ENCODE data around the gene PCDHGB2.

GRCh38 chr5:141356133-141356532 lies 3.7 kb upstream of the PCDHGB2 start:
- no peak for TF ChIP-seq RELA (CRISPR knock-in tag; IDR thresholded peaks at IDR 0.05; ENCODE audit: borderline replicate concordance)
- TF ChIP-seq, protein P1, sequence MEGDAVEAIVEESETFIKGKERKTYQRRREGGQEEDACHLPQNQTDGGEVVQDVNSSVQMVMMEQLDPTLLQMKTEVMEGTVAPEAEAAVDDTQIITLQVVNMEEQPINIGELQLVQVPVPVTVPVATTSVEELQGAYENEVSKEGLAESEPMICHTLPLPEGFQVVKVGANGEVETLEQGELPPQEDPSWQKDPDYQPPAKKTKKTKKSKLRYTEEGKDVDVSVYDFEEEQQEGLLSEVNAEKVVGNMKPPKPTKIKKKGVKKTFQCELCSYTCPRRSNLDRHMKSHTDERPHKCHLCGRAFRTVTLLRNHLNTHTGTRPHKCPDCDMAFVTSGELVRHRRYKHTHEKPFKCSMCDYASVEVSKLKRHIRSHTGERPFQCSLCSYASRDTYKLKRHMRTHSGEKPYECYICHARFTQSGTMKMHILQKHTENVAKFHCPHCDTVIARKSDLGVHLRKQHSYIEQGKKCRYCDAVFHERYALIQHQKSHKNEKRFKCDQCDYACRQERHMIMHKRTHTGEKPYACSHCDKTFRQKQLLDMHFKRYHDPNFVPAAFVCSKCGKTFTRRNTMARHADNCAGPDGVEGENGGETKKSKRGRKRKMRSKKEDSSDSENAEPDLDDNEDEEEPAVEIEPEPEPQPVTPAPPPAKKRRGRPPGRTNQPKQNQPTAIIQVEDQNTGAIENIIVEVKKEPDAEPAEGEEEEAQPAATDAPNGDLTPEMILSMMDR (IDR thresholded peaks at IDR 0.05): no peak
- no peak for TF ChIP-seq PRDM15 (CRISPR knock-in tag; IDR thresholded peaks at IDR 0.05)
- TF ChIP-seq SP1 (CRISPR knock-in tag; conservative IDR thresholded peaks at IDR 0.05): no peak
- TF ChIP-seq, protein P2, sequence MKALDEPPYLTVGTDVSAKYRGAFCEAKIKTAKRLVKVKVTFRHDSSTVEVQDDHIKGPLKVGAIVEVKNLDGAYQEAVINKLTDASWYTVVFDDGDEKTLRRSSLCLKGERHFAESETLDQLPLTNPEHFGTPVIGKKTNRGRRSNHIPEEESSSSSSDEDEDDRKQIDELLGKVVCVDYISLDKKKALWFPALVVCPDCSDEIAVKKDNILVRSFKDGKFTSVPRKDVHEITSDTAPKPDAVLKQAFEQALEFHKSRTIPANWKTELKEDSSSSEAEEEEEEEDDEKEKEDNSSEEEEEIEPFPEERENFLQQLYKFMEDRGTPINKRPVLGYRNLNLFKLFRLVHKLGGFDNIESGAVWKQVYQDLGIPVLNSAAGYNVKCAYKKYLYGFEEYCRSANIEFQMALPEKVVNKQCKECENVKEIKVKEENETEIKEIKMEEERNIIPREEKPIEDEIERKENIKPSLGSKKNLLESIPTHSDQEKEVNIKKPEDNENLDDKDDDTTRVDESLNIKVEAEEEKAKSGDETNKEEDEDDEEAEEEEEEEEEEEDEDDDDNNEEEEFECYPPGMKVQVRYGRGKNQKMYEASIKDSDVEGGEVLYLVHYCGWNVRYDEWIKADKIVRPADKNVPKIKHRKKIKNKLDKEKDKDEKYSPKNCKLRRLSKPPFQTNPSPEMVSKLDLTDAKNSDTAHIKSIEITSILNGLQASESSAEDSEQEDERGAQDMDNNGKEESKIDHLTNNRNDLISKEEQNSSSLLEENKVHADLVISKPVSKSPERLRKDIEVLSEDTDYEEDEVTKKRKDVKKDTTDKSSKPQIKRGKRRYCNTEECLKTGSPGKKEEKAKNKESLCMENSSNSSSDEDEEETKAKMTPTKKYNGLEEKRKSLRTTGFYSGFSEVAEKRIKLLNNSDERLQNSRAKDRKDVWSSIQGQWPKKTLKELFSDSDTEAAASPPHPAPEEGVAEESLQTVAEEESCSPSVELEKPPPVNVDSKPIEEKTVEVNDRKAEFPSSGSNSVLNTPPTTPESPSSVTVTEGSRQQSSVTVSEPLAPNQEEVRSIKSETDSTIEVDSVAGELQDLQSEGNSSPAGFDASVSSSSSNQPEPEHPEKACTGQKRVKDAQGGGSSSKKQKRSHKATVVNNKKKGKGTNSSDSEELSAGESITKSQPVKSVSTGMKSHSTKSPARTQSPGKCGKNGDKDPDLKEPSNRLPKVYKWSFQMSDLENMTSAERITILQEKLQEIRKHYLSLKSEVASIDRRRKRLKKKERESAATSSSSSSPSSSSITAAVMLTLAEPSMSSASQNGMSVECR (CRISPR knock-in tag; IDR thresholded peaks at IDR 0.05; ENCODE audit: borderline replicate concordance): no peak
- TF ChIP-seq E2F4 (CRISPR knock-in tag; IDR thresholded peaks at IDR 0.05; ENCODE audit: borderline replicate concordance, low read depth): no peak
- no peak for TF ChIP-seq ZNF512 (CRISPR knock-in tag; IDR thresholded peaks at IDR 0.05; ENCODE audit: borderline replicate concordance)
- TF ChIP-seq ZNF425 (CRISPR knock-in tag; conservative IDR thresholded peaks at IDR 0.05): no peak
- TF ChIP-seq ZBTB21 (CRISPR knock-in tag; IDR thresholded peaks at IDR 0.05; ENCODE audit: borderline replicate concordance): no peak
- no peak for TF ChIP-seq JUN (CRISPR knock-in tag; IDR thresholded peaks at IDR 0.05)
- TF ChIP-seq ZNF317 (CRISPR knock-in tag; IDR thresholded peaks at IDR 0.05; ENCODE audit: borderline replicate concordance, low read depth): no peak
- no peak for TF ChIP-seq OVOL2 (CRISPR knock-in tag; IDR thresholded peaks at IDR 0.05; ENCODE audit: borderline replicate concordance)
- TF ChIP-seq RORB (CRISPR knock-in tag; IDR thresholded peaks at IDR 0.05): no peak
- no peak for TF ChIP-seq TP53 (CRISPR knock-in tag; IDR thresholded peaks at IDR 0.05)

Measured in WTC11 (cell line).